Measurements from ENCODE around the gene SASH1. TPM values are rescaled to one million over a fixed set of nuclear protein-coding genes. Genes with fewer than 3 reads are reported as not detected.

Gene SASH1
- total and polyA plus RNA-seq, 8 donors: 5.8 to 82.6 (median 16.3) TPM

DNA sequence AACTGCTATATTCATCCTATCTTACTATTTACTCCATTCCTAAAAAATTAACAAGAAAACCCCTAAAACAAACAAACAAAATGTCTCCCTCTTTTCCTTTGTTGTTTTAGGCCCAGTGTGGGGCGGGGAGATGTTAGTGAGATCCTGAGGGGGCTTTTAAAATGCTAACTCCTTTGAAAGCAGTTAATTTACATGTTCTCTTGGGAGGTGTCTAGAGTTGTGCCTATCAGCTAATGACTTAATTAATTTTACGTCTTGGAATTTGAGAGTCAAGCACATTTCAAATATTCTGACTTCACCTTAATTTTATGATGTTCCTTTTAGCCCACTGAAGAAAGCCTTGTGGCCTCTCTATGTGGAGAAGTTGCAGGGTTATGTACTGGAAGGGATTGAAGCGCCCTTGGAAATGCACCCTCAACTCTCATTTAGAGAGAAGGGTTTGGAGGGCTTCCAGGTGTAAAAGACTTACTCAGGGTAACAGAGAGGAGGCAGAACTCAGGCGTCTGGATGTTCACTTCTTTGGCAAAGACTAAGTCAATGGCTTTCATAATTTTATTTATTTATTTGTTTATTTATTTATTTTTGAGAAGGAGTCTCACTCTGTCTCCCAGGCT lies 4.9 kb downstream of the SASH1 start:
- Histone ChIP-seq H3K4me3 (no peak overlapping the region), H3K27ac (no peak overlapping the region), H3K9me3 (no peaks in the 10 kb centered on the region), H3K4me1 (peaks cover 0 to 30% (median 17%) of the 10 kb centered on the region in 4 donors), H3K36me3 (no peaks in the 10 kb centered on the region), H3K27me3 (peaks cover 0 to 5% (median 0%) of the 10 kb centered on the region in 3 donors)
- intact Hi-C loops (cut with DNase I; ENCODE audit: low total_unique reads): loop anchor here (10.0 kb wide), 1 partner anchor 117 kb away; no protein-coding TSS in a partner anchor
- no peak for DNase-seq
- WGBS, 5 donors: 59 to 80% (median 65%) methylated on average over 4 of the region's 4 CpGs
- TF ChIP-seq EP300 (IDR thresholded peaks at IDR 0.05) (no peak), POLR2AphosphoS5 (IDR thresholded peaks at IDR 0.05) (no peak), CTCF (IDR thresholded peaks at IDR 0.05) (no peak), POLR2A (IDR thresholded peaks at IDR 0.05) (no peak)

DNA sequence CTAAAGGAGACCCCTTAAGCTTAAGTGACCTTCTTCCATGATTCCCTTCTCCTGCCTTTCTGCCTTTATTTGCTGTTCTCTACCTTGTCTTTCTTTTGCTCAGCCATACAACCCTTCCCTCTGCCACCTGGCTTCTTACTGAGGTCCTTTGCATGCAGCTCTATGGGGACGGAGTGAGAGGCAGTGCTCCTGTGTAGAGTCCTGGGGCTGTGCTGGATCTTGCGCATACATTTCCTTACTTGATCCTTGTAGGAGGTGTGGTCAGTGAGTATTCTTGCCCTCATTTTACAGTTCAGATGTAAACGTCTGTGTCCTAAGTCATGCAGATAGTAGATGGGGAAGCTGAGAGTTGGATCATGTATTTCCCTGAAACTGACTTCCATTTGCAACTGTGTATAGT lies 5.7 kb downstream of the SASH1 start:
- no peaks in the 10 kb centered on the region for H3K27me3 ChIP-seq
- no peak for DNase-seq
- peaks cover 0 to 26% (median 16%) of the 10 kb centered on the region in 4 donors for H3K4me1 ChIP-seq
- TF ChIP-seq EP300 (IDR thresholded peaks at IDR 0.05) (no peak), POLR2A (IDR thresholded peaks at IDR 0.05) (no peak), POLR2AphosphoS5 (IDR thresholded peaks at IDR 0.05) (no peak), CTCF (IDR thresholded peaks at IDR 0.05) (no peak)
- intact Hi-C loops (cut with DNase I; ENCODE audit: low total_unique reads): loop anchor here (10.0 kb wide), 1 partner anchor 116 kb away; no protein-coding TSS in a partner anchor
- 68 to 89% (median 82%) methylated on average over 3 of the region's 3 CpGs for WGBS, 5 donors
- H3K9me3 ChIP-seq: no peaks in the 10 kb centered on the region
- H3K4me3 ChIP-seq: no peak overlapping the region
- no peaks in the 10 kb centered on the region for H3K36me3 ChIP-seq
- no peak overlapping the region for H3K27ac ChIP-seq

GRCh38 chr6:148348778-148349177 lies 6.1 kb downstream of the SASH1 start:
- H3K4me3 ChIP-seq: no peak overlapping the region
- H3K36me3 ChIP-seq: no peaks in the 10 kb centered on the region
- no peak overlapping the region for H3K27ac ChIP-seq
- no peaks in the 10 kb centered on the region for H3K27me3 ChIP-seq
- intact Hi-C loops (cut with DNase I; ENCODE audit: low total_unique reads): loop anchor here (10.0 kb wide), 1 partner anchor 116 kb away; no protein-coding TSS in a partner anchor
- WGBS, 5 donors: 69 to 98% (median 89%) methylated on average over 8 to 10 of the region's 10 CpGs
- TF ChIP-seq POLR2AphosphoS5 (IDR thresholded peaks at IDR 0.05) (no peak), EP300 (IDR thresholded peaks at IDR 0.05) (no peak), POLR2A (IDR thresholded peaks at IDR 0.05) (no peak), CTCF (IDR thresholded peaks at IDR 0.05) (no peak)
- no peaks in the 10 kb centered on the region for H3K9me3 ChIP-seq
- H3K4me1 ChIP-seq: peaks cover 0 to 21% (median 14%) of the 10 kb centered on the region in 4 donors
- no peak for DNase-seq

DNA sequence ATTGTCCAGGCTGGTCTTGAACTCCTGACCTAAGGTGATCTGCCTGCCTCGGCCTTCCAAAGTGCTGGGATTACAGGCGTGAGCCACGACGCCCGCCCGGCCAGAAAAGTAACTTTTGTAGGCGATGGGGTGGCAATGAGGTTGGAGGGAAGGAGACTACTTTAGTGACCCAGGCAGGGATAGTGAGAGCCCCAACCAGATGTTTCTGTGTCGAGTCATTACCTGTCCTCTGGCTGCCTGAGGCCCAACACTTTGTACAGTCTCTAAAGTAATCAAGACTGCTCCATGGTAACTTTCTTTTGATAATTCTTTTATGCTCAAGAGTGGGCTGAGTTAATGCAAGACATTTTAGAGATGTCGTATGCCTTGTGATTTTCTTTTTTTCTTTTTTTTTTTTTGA lies 6.8 kb downstream of the SASH1 start:
- DNase-seq: no peak
- Histone ChIP-seq H3K27me3 (no peaks in the 10 kb centered on the region), H3K9me3 (no peaks in the 10 kb centered on the region), H3K4me1 (peaks cover 0 to 14% (median 10%) of the 10 kb centered on the region in 4 donors), H3K4me3 (no peak overlapping the region), H3K36me3 (no peaks in the 10 kb centered on the region), H3K27ac (no peak overlapping the region)
- 91 to 98% (median 95%) methylated on average over 9 of the region's 9 CpGs for WGBS, 5 donors
- no peak for TF ChIP-seq CTCF (IDR thresholded peaks at IDR 0.05)
- TF ChIP-seq POLR2AphosphoS5 (IDR thresholded peaks at IDR 0.05): no peak
- TF ChIP-seq EP300 (IDR thresholded peaks at IDR 0.05): no peak
- no peak for TF ChIP-seq POLR2A (IDR thresholded peaks at IDR 0.05)
- intact Hi-C loops (cut with DNase I; ENCODE audit: low total_unique reads): loop anchor here (10.0 kb wide), 1 partner anchor 115 kb away; no protein-coding TSS in a partner anchor
